WTC11 (cell line): ENCODE measurements around the gene SLC46A1. TPM values are rescaled to one million over a fixed set of nuclear protein-coding genes. Genes with fewer than 3 reads are reported as not detected.

ENCODE experiments used
- ATAC-seq: fragments of 200-7000 bp; cut with Tn5 transposase; 2 replicates; pipeline ENCODE4 v1.10.0; 2021; ENCODE audit warnings: mild to moderate bottlenecking, moderate library complexity
- CTCF ChIA-PET: fragments of 300-600 bp; sonication (Branson Sonifier 250); formaldehyde crosslinking; loops from one replicate; lab custom pipeline; 2021; ENCODE audit warnings: antibody characterized with exemption; lab: Charles Lee
- POLR2A ChIA-PET: fragments of 350-600 bp; sonication (Branson Sonifier 250); formaldehyde crosslinking; loops from one replicate; lab custom pipeline; 2021; ENCODE audit warnings: antibody characterized with exemption; lab: Charles Lee
- DNase-seq: peaks from one replicate; pipeline ENCODE4 v3.0.0; 2021; ENCODE audit warnings: low spot score
- H3K27ac Mint-ChIP-seq: 2 replicates; pipeline ENCODE4 v1.8.0; 2021; ENCODE audit warnings: mixed read lengths
- H3K27me3 Mint-ChIP-seq: 2 replicates; pipeline ENCODE4 v1.8.0; 2021; ENCODE audit warnings: low read depth, mild to moderate bottlenecking, moderate library complexity, mixed read lengths
- H3K36me3 Mint-ChIP-seq: 2 replicates; pipeline ENCODE4 v1.8.0; 2021; ENCODE audit warnings: mixed read lengths
- H3K4me1 Mint-ChIP-seq: 2 replicates; pipeline ENCODE4 v1.8.0; 2022; ENCODE audit warnings: mixed read lengths
- H3K4me3 Mint-ChIP-seq: 2 replicates; pipeline ENCODE4 v1.8.0; 2021; ENCODE audit warnings: mild to moderate bottlenecking, moderate library complexity, mixed read lengths
- H3K9me3 Mint-ChIP-seq: 2 replicates; pipeline ENCODE4 v1.8.0; 2021; ENCODE audit warnings: mixed read lengths
- CBFB ChIP-seq: sonication (generic); formaldehyde crosslinking; IDR thresholded peaks from 2 replicates; pipeline ENCODE4 v1.8.1; 2022; ENCODE audit warnings: mild to moderate bottlenecking, low read depth, missing genetic modification reagents
- FOXK1 ChIP-seq: sonication (generic); formaldehyde crosslinking; IDR thresholded peaks from 2 replicates; pipeline ENCODE4 v1.8.0; 2022; ENCODE audit warnings: mild to moderate bottlenecking, moderate library complexity, missing genetic modification reagents
- JUN ChIP-seq: sonication (generic); formaldehyde crosslinking; IDR thresholded peaks from 2 replicates; pipeline ENCODE4 v1.8.0; 2023; ENCODE audit warnings: mild to moderate bottlenecking, missing genetic modification reagents
- MXD4 ChIP-seq: fragments of 250-450 bp; sonication (Bioruptor Pico); IDR thresholded peaks from 2 replicates; pipeline ENCODE4 v1.8.0; 2021; ENCODE audit warnings: mild to moderate bottlenecking, moderate library complexity, borderline replicate concordance
- NFYB ChIP-seq: sonication (generic); formaldehyde crosslinking; conservative IDR thresholded peaks from 2 replicates; pipeline ENCODE4 v1.8.0; 2022; ENCODE audit warnings: low read depth, missing genetic modification reagents
- OVOL2 ChIP-seq: fragments of 250-450 bp; sonication (Bioruptor Pico); IDR thresholded peaks from 2 replicates; pipeline ENCODE4 v1.9.0; 2021; ENCODE audit warnings: mild to moderate bottlenecking, borderline replicate concordance
- PRDM15 ChIP-seq: sonication (generic); formaldehyde crosslinking; IDR thresholded peaks from 2 replicates; pipeline ENCODE4 v1.8.0; 2022; ENCODE audit warnings: missing genetic modification reagents
- RORB ChIP-seq: fragments of 250-450 bp; sonication (Bioruptor Pico); IDR thresholded peaks from 2 replicates; pipeline ENCODE4 v1.9.0; 2021; ENCODE audit warnings: mild to moderate bottlenecking
- SMAD4 ChIP-seq: sonication (generic); formaldehyde crosslinking; IDR thresholded peaks from 2 replicates; pipeline ENCODE4 v1.8.0; 2022; ENCODE audit warnings: mild to moderate bottlenecking, missing genetic modification reagents
- STAT6 ChIP-seq: sonication (generic); formaldehyde crosslinking; conservative IDR thresholded peaks from 2 replicates; pipeline ENCODE4 v1.8.1; 2023; ENCODE audit warnings: mild to moderate bottlenecking, low read depth, missing genetic modification reagents, moderate library complexity
- ZBTB43 ChIP-seq: sonication (generic); formaldehyde crosslinking; IDR thresholded peaks from 2 replicates; pipeline ENCODE4 v1.8.1; 2023; ENCODE audit warnings: mild to moderate bottlenecking, missing genetic modification reagents
- ZMAT4 ChIP-seq: fragments of 250-450 bp; sonication (Bioruptor Pico); IDR thresholded peaks from 2 replicates; pipeline ENCODE4 v1.9.0; 2021; ENCODE audit warnings: mild to moderate bottlenecking
- ZNF281 ChIP-seq: sonication (generic); formaldehyde crosslinking; IDR thresholded peaks from 2 replicates; pipeline ENCODE4 v1.8.0; 2023; ENCODE audit warnings: mild to moderate bottlenecking, missing genetic modification reagents
- ZNF416 ChIP-seq: fragments of 250-450 bp; sonication (Bioruptor Pico); IDR thresholded peaks from 2 replicates; pipeline ENCODE4 v1.9.0; 2021; ENCODE audit warnings: mild to moderate bottlenecking, inconsistent platforms
- ZSCAN18 ChIP-seq: fragments of 250-450 bp; sonication (Bioruptor Pico); IDR thresholded peaks from 2 replicates; pipeline ENCODE4 v2.1.2; 2022; ENCODE audit warnings: mild to moderate bottlenecking, moderate library complexity
- total RNA-seq: library from RNA; stranded (reverse); gene quantifications from 3 replicates; pipeline ENCODE4 v1.2.3, GENCODE V29; 2021

Gene SLC46A1
- total RNA-seq, 1 experiment from 2014 or later, result 6.7 TPM

GRCh38 chr17:28390563-28390962, 15.4 kb downstream of the SLC46A1 start:
- Mint-ChIP-seq H3K27ac (no peak overlapping the region), H3K27me3 (peaks cover 26% of the 10 kb centered on the region), H3K9me3 (no peaks in the 10 kb centered on the region), H3K4me1 (peaks cover 6% of the 10 kb centered on the region), H3K4me3 (no peak overlapping the region), H3K36me3 (peaks cover 10% of the 10 kb centered on the region)
- TF ChIP-seq OVOL2 (CRISPR knock-in tag) (no peak), CBFB (no peak), ZBTB43 (no peak), NFYB (CRISPR knock-in tag) (no peak), SMAD4 (CRISPR knock-in tag) (no peak)
- no peak for ATAC-seq
- ChIA-PET CTCF (interaction anchor here (1.1 kb wide), 1 partner anchor 26 kb away, joined by 3 read pairs; no protein-coding TSS in a partner anchor), POLR2A (no interaction called here)
- DNase-seq, result no peak

GRCh38 chr17:28390141-28390540, 15.9 kb downstream of the SLC46A1 start:
- no peak for ATAC-seq
- TF ChIP-seq ZMAT4 (CRISPR knock-in tag) (no peak), STAT6 (CRISPR knock-in tag) (no peak), ZNF281 (CRISPR knock-in tag) (no peak), FOXK1 (CRISPR knock-in tag) (no peak)
- Mint-ChIP-seq H3K27ac (no peak overlapping the region), H3K4me1 (peaks cover 9% of the 10 kb centered on the region), H3K36me3 (peaks cover 10% of the 10 kb centered on the region), H3K4me3 (no peak overlapping the region), H3K27me3 (peaks cover 30% of the 10 kb centered on the region), H3K9me3 (no peaks in the 10 kb centered on the region)
- DNase-seq, result no peak
- POLR2A ChIA-PET, result no interaction called here
- CTCF ChIA-PET, result no interaction called here

GRCh38 chr17:28388106-28388505, 17.9 kb downstream of the SLC46A1 start:
- Mint-ChIP-seq H3K4me1 (peaks cover 14% of the 10 kb centered on the region), H3K27me3 (peaks cover 51% of the 10 kb centered on the region), H3K4me3 (no peak overlapping the region), H3K36me3 (peaks cover 12% of the 10 kb centered on the region)
- CTCF ChIA-PET, result interaction anchor here (1.9 to 2.2 kb wide), 2 partner anchors 19 to 28 kb away, joined by 4 to 9 read pairs; no protein-coding TSS in a partner anchor
- TF ChIP-seq CBFB (no peak), MXD4 (CRISPR knock-in tag) (no peak), JUN (CRISPR knock-in tag) (no peak)
- TF ChIP-seq, all 79 proteins: peak for 0
- POLR2A ChIA-PET, result no interaction called here
- DNase-seq (no peak), ATAC-seq (no peak)
- no peak overlapping the region for H3K27ac Mint-ChIP-seq
- no peaks in the 10 kb centered on the region for H3K9me3 Mint-ChIP-seq

GRCh38 chr17:28386391-28386790, 19.6 kb downstream of the SLC46A1 start:
- ChIA-PET CTCF (interaction anchor here (1.4 to 6.9 kb wide), 3 partner anchors 19 to 40 kb away, joined by 3 to 63 read pairs (median 4); no protein-coding TSS in a partner anchor), POLR2A (no interaction called here)
- H3K9me3 Mint-ChIP-seq, result no peaks in the 10 kb centered on the region
- no peak overlapping the region for H3K27ac Mint-ChIP-seq
- peaks cover 11% of the 10 kb centered on the region for H3K4me1 Mint-ChIP-seq
- ATAC-seq (no peak), DNase-seq (no peak)
- H3K4me3 Mint-ChIP-seq, result no peak overlapping the region
- H3K27me3 Mint-ChIP-seq, result peaks cover 66% of the 10 kb centered on the region
- H3K36me3 Mint-ChIP-seq, result peaks cover 10% of the 10 kb centered on the region
- TF ChIP-seq RORB (CRISPR knock-in tag), result no peak
- no peak for TF ChIP-seq ZSCAN18 (CRISPR knock-in tag)
- no peak for TF ChIP-seq ZNF416 (CRISPR knock-in tag)
- no peak for TF ChIP-seq PRDM15
